ENCODE data around the gene SLC6A18.

SLC6A18 gene

DNA sequence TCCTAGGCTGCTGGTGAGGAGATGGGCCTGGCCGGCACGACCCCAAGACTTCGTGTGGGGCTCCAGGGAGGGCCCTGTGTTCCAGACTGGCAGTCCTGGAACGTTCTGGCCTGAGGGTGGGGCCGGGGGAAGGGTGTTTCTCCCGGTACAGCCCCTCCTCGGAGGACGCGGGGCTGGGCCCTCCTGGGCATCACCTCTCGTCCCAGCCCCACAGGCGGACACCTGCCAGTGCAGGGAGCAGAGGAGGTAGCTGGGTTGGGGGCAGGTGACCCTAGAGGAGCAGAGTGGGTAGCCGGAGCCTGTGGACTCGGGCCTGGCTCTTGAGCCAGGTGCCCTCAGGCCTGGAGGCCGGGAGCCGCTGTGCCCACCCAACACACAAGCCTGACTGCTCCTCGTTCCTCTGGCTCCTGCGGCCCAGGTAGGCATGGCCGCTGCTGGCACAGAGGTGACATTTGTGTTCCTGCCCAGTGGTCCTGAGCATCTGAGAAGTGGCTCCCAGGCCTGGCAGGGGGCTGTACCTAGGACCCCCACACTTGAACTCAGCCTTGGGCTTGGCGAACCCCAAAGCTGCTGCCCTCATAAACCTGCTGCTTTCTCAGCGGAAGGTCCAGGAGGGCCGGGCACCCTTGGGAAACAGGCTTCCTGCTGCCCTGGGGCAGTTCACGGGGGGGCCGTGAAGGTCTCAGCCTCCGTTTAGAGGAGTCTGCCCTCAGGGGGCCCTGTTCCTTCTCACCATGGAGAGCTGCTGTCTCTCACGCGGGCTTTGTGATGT, 23.0 kb upstream of the SLC6A18 start:
- no peak for FAIRE-seq

DNA sequence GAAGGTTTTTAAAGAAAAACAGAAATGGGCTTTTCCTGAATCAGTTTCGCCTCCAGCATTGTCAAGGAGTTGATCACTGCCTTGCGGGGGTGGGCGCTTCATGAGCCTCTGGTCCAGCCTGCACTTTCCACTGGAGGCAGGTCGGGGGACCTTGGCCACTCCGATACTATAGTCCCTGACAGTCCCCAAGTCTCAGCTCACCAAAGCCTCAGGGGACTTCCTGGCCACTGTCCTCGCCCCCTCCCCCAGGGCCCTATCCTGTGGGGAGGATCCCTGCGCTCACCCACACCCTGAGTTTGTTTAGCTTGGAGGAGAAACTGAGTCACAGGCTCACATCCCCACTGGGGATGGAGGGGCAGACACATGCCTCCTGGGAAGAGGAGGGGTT, 22.4 kb upstream of the SLC6A18 start:
- no peak for DNase-seq (ENCODE audit: low spot score)
- no peak for FAIRE-seq

More for the DNA sequence above, 23.0 kb upstream of the SLC6A18 start:
- DNase-seq (ENCODE audit: low spot score), result no peak

DNA sequence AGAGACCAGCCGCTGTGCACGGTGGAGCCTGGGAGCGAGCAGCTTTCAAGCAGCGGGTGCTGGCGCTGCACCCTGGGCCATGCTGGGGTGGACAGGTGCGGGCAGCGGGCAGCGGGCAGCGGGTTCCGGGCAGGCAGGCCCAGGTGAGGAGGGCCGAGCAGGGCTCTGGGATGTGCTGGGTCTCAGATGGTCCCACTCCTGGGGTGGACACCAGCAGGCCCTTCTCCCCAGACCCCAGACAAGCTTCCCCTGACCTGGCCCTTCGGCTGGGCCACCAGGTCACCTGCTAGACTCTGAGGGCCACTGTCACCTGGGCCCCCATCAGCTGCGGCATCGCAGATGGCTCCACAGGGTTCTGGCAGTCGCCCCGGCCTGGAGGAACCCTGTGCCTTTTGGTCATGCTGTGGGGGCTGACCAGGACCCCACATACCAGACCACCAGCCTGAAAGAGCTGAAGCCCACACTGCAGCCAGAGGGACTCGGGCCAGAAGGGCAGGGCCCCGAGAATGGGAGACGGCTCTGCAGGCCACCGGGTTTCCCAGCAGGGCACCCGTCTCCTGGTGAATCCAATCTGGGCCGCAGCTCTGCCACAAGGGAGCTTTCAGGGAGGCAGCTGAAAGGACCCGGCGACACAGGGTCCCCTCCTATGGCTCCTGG, 21.7 kb upstream of the SLC6A18 start:
- no peak for FAIRE-seq

DNA sequence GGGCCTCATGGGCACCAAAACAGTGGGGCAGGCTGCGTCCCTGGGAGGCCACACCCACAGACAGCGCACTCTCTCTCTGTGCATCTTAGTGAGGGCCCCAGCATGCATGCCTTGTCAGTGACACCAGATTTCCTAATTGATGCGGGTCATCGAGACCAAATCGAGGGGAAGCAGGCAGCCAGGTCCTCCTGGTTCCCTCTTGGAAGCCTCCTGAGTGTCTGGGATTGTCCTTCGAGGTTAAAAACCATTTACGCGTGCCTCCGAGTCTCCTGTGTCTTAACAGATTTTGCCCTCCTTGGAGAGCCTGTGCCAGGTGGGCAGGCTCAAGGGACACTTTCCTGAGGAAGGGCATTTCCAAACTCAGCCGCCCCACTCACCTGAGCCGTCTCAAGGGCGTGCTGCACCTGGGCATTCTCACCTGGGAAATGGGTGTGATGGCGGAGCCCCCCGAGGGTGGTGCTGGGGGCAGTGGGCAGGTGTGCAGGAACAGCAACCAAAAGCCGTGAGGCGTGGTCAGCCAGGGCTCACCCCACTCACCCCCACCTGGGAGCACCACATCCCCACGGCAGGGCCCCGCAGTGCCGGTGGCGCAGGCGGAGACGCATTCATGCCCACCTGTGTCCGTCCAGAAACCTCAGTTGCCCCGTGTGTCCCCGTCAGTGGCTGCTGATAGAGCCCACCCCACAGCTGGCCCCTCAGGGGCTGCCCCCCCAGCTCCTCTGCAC, 21.1 kb upstream of the SLC6A18 start:
- no peak for DNase-seq (ENCODE audit: low spot score)
- no peak for FAIRE-seq

More for the DNA sequence above, 21.7 kb upstream of the SLC6A18 start:
- no peak for DNase-seq (ENCODE audit: low spot score)

DNA sequence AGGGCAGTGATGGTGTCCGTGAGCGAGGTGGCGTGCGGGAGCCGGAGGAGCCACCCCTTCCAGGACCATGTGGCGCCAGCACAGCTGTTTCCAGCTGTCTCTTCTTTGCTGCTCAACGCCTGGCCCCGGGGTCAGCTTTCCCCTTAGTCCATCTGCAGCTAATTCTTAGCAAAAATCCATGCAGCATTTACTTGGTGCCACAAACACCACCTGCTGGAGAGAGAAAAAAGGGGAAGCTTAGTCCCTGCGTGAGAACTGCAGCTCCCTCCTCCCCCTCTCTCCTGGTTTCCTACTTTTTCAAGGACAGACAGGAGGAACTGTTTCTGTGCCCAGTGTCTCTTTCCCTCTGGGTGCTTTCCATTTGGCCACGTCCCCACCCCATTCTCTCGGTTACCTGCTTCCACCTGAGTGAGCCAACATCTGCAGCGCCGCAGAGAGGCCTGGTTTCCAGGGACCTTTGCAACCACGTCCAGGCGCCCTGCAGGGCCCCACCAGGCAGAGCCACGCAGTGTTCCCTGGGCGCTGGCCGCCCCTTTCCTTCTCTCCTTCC, 20.4 kb upstream of the SLC6A18 start:
- DNase-seq (ENCODE audit: low spot score) (peak; percentile 59), FAIRE-seq (no peak)

DNA sequence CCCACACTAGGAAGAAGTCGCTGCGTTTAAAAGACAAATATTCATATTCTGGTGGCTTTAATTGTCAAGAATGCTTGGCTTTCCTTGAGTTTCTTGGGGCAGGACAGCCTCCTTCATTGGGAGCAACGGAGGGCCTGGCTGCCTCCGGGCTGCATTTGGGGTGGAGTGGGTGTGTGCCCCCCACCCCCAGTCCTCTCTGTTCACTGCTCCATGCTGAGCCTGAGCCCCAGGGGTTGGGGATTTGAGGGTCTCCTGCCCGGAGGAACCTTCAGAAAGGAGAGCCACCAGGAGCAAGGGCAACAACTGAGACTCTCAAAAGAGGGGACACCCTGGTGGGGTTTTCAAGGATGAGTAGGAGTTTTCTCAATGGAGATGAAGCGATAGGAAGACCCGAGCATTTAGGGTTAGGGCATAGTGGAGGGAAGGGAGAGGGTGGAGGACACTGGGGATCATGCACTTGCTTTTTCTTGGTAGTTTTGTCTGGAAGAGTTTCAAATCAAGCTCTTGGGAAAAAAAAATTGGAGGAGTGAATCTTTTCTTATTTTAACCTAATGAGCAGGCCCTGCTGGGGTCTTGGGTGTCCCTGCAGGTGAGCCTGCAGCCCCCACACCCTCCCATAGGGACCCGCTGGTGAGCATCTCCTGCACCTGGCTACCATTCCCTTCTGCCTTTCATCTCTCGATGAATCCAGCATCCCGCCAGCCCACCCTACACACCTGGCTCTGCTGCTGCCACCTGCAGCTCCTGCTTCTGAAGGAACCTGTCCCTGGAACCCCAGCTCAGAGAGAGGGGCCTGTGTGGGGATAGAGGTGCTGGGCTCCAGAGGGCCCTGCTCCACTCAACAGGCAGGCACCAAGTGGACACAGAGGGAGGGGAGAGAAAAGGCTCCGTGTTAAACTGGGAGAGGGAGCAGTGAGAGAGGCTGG, 19.7 kb upstream of the SLC6A18 start:
- no peak for FAIRE-seq
- DNase-seq (ENCODE audit: low spot score), result no peak

DNA sequence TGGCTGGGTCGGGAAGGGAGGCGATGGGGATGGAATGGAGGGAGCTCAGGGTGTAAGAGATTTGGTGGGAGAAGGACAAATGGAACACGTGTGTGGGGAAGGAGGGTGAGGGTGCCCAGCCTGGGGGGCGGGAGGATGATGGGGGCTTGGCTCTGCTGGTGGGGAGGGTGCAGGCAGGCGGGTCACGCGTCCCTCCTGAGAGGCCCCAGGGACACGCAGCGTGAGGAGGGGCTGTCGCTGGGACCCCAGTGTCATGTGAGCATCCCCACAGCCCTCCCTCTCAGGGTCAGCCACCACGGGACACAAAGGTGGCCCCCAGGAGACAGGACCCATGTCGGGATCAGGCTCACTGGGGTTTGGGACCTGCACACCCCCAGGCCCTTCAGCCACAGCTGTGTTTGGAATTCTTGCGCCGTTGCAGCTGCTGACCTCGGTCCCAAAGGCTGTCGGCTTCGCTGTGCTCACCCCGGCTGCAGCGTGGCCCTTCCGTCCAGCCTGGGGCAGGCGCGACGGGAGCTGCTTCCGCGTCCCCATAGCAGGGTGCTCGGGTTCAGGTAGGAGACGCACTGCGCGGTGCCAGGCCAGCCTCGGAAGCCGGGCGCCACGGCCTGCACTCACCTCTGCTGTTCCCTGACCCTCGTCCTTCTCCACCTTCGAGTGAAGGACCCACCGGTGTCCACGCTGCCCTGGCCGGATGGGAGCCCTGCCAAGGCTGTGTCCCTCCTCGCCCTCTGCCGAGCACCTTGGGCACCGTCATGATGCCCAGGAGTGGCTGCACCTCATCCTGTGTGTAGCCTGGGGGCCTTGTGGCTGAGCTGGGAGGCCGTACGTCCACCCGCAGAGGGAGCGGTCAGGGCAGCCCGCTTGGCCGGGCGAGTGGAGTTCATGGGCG, 18.4 kb upstream of the SLC6A18 start:
- FAIRE-seq (no peak), DNase-seq (ENCODE audit: low spot score) (no peak)

DNA sequence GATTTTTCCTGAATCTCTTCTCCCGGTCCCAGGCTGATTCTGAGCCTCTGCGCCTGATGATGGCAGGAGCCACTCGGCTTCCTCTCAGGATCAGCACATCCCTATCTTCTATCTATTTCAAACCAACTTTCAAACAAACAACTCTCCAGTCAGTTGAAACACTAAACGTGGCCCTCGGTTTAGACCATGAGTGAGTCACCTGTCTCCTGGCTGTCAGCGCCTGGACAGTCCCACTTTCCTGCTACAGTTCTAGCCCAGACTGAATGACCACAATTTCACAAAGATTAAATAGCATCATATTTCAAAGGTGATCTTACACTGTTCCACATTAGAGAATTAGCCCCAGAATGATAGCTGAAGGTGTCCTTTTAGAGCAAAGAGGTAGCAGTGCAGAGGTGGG, 17.6 kb upstream of the SLC6A18 start:
- no peak for FAIRE-seq
- DNase-seq (ENCODE audit: low spot score), result no peak

DNA sequence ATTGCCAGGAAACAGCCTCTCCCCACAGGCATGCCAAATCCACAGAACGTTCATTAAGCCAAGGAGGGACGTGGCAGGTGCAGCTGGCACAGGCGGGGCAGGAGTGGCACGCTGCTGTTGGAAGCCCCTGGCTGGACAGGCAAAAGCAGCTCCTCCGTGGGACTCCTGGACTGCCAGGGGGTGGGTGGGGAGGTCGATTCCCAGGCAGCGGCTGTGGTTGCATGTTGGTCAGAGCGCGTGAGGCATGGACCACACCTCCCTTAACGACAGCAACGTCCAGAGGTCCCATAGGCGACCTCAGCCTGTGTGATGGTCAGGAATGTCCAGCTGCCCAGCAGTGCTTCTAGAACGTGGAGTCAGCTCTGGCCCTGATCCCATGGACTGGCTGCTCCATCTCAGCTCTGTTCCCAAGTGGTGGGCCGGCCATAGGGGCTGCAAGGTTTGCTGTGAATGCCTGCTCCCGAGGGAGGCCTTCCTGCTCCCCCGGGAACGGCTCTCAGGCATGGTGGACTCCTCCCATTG, 16.9 kb upstream of the SLC6A18 start:
- FAIRE-seq, result no peak
- DNase-seq (ENCODE audit: low spot score), result no peak

DNA sequence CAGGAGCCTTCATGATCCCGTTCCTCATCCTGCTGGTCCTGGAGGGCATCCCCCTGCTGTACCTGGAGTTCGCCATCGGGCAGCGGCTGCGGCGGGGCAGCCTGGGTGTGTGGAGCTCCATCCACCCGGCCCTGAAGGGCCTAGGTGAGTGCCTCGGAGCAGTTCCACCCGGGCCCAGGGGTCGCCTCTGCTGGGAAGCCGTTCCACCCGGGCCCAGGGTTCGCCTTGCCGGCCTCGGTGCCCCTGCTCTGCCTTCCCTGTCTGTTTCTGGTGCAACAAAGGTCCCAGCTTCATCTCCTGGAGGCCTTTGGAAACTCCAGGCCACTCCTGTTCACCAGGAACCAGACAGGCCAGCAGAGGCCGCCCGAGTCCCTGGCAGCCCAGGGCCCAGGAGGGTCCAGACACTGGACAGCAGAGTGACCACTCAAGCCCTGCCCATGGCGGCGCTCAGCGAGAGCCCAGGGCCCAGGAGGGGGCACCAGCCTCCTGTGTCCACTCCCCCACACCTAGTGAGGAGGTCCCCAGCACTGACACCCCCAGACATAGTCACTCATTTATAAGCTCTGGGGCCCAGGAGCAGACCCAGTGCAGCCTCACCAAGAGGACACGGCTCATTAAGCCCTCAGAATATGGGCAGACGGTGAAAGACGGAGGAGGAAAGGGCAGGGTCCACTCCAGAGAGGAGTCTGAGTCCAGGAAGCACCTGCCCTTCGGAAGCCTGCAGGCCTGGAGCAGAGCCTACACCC, 16.3 kb upstream of the SLC6A18 start:
- no peak for DNase-seq (ENCODE audit: low spot score)
- no peak for FAIRE-seq

DNA sequence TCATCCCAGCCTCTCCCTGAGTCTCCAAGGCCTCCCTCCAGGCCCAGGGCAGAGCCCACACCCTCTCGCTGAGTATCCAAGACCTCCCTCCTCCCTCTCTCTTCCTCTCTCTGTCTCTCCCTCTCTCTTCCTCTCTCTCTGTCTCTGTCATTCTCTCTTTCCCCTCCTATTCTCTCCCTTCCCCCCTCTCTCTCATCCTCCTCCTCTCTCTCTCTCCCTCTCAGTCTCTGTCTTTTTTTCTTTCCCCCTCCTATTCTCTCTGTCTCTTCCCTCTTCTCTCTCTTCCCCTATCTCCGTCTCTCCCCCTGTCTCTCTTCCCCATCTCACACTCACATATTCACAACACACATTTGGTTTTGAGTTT, 15.7 kb upstream of the SLC6A18 start:
- FAIRE-seq (no peak), DNase-seq (ENCODE audit: low spot score) (no peak)

DNA sequence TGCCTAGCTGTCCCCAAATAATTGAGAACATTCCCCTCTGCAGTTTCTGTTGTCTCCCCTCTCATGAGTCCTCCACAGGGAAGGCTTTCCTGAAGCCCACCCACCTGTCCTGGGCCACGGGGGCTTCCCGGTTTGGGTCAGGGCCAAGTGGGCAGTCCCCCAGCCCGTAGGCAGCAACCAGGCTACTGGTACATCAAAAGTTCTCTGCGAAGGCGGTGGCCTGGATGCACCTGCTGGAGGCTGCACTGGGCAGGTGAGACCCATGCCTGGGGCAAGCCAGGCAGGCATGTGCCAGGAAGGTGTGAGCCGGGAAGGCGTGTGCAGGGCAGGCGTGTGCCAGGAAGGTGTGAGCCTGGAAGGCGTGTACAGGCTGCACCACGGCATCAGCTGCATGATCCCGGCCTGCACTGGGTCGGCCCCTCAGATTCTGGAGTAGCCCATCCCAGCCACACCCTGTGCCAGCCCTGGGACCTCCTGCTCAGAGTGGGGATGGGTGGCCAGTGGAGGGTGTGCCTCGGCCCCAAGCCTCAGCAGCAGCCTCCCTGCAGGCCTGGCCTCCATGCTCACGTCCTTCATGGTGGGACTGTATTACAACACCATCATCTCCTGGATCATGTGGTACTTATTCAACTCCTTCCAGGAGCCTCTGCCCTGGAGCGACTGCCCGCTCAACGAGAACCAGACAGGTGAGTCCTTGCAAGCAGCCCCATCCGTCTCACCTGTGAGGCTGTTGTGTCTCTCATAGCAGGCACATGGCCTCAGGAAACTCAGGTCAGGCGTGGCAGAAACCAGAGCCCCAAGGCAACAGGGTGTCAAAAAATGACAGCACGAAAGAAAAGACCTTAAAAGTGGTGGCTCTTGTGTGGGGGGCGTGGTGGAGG, 15.0 kb upstream of the SLC6A18 start:
- FAIRE-seq, result no peak
- no peak for DNase-seq (ENCODE audit: low spot score)

DNA sequence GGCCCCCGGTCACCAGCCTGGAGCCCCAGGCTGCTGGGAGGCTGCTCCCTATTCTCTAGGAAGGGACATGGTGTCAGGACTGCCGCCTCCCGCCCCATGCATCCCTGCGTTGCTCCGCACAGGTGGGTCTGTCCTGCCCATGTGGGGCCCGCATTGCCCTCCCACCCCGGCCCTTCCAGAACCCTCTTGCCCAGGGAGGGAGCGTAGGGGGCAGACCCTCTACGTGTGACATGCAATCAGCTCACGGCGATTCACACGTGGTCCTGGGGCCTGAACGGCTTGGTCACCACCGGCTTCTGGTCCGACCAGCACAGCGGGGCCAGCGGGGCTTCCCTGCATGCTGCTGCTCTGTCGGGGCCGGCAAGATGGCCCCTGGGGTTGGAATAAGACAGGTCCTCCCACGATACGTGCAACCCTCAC, 14.3 kb upstream of the SLC6A18 start:
- no peak for DNase-seq (ENCODE audit: low spot score)
- no peak for FAIRE-seq

DNA sequence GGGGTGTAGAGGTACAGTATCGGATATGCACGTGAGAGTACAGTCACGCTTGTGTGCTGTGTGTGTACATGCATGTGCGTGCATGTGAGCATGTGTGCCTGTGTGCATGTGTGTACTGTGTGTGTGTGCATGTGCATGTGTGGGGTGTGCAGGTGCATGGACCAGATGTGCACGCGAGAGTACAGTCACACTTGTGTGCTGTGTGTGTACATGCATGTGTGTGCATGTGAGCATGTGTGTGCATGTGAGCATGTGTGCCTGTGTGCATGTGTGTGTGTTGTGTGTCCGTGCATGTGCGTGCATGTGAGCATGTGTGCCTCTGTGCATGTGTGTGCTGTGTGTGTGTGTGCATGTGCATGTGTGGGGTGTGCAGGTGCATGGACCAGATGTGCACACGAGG, 13.5 kb upstream of the SLC6A18 start:
- DNase-seq (ENCODE audit: low spot score) (no peak), FAIRE-seq (peak; percentile 99)

DNA sequence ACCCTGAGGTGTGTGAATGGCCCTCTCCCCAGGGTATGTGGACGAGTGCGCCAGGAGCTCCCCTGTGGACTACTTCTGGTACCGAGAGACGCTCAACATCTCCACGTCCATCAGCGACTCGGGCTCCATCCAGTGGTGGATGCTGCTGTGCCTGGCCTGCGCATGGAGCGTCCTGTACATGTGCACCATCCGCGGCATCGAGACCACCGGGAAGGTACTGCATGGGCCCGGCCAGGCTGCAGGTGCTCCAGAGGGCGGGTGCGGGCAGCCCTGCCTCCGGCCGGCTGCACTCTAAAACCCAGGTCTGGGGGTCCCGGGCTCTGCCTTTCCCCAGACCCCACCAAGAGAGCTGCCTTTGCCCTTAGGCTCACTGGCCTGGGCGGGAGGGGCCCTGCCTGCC, 12.9 kb upstream of the SLC6A18 start:
- FAIRE-seq (no peak), DNase-seq (ENCODE audit: low spot score) (no peak)

DNA sequence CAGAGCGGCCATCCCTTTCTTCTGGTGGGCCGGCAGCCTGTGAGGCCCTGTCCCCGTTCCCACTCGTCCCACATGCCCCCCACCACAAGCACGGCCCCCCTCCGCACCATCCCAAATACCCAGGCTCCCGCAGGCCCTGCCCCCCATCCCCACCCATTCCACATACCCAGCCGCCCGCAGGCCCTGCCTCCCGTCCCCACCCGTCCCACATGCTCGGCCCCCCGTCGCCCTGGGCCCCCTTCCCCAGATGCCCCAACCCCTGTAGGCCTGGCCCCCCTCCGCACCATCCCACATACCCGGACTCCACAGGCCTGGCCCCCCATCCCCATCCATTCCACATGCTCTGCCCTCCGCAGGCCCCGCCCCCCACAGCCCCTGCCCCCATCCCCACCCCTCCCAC, 12.3 kb upstream of the SLC6A18 start:
- DNase-seq (ENCODE audit: low spot score) (no peak), FAIRE-seq (no peak)

DNA sequence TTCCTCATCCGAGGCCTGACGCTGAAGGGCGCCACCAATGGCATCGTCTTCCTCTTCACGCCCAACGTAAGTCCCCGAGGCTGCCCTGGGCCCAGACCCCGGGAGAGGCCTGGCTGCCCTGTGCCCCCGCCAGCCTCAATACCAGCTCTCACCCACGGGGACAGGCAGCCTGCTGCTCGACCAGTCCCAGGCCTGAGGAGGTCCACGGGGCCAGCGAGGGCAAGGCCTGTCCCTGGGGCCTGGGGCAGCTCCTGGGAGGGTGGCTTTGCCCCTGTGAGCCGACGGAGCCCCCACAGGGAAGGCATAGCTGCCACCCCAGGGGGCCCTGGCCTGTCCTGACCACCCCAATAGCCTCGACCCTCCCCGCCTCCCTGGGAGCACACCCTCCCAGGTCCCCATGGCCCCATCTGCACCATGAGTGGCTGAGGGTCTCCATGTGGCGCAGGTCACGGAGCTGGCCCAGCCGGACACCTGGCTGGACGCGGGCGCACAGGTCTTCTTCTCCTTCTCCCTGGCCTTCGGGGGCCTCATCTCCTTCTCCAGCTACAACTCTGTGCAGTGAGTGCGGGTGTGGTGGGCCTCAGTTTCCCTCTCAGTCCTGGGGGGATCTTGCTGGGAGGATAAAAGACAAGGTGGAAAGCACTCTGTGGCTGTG, 11.5 kb upstream of the SLC6A18 start:
- DNase-seq (ENCODE audit: low spot score) (no peak), FAIRE-seq (no peak)

All from urothelium cell line (cell line).